ENCODE results near the gene RAD9B.
"Not testable (repeated sequence)": the region's sequence is repeated elsewhere in the genome, so short reads cannot be mapped to it uniquely, and the experiment has no call there.

Gene RAD9B

GRCh38 chr12:110501752-110502738 lies at the start of gene RAD9B, which contains the start of gene VPS29:
RAD9B (plus strand) TSS chr12:110502331; CDS start chr12:110502338, 7 bp downstream.
VPS29 (minus strand) TSS chr12:110502111; CDS start chr12:110502051, 60 bp downstream.
- peak; percentile 99 for DNase-seq

- no peak for DNase-seq
Observed at GRCh38 chr12:110453569-110454296, 48.4 kb upstream of the RAD9B start.

GRCh38 chr12:110458756-110459155 lies 43.4 kb upstream of the RAD9B start:
- DNase-seq, result no peak

DNA sequence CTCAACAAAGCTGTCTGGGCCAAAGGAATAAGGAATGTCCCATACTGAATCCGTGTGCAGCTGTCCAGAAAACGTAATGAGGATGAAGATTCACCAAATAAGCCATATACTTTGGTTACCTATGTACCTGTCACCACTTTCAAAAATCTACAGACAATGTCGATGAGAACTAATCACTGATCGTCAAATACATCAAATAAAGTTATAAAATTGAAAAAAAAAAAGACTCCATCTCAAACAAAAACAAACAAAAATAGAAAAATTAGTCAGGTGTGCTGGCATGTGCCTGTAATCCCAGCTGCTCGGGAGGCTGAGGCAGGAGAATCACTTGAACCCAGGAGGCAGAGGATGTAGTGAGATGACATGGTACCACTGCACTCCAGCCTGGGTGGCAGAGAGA lies 40.9 kb upstream of the RAD9B start:
- DNase-seq, result not testable (repeated sequence)

DNA sequence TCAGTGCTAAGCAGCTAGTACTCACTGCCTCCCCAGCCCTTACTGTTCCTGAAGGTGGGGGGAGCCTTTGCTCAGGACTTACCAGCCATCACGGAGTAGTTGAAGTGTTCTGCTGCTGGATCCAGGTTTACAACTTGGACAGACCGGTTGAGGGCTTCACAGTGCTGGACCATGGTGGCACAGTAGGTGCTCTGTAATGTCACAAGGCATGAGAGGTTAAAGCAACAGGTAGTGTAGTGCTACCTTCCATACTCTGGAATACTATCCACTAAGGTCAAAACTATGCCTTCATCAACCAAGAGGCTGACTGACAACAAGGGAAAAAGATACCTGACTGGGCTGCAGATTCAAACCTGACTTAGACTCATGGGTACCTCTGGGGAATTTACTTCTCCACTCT lies 37.1 kb upstream of the RAD9B start:
- no peak for DNase-seq

GRCh38 chr12:110465765-110466164 lies 36.4 kb upstream of the RAD9B start:
- not testable (repeated sequence) for DNase-seq

GRCh38 chr12:110466791-110467190 lies 35.3 kb upstream of the RAD9B start:
- DNase-seq, result no peak

GRCh38 chr12:110467847-110468213 lies 34.3 kb upstream of the RAD9B start:
- no peak for DNase-seq

DNA sequence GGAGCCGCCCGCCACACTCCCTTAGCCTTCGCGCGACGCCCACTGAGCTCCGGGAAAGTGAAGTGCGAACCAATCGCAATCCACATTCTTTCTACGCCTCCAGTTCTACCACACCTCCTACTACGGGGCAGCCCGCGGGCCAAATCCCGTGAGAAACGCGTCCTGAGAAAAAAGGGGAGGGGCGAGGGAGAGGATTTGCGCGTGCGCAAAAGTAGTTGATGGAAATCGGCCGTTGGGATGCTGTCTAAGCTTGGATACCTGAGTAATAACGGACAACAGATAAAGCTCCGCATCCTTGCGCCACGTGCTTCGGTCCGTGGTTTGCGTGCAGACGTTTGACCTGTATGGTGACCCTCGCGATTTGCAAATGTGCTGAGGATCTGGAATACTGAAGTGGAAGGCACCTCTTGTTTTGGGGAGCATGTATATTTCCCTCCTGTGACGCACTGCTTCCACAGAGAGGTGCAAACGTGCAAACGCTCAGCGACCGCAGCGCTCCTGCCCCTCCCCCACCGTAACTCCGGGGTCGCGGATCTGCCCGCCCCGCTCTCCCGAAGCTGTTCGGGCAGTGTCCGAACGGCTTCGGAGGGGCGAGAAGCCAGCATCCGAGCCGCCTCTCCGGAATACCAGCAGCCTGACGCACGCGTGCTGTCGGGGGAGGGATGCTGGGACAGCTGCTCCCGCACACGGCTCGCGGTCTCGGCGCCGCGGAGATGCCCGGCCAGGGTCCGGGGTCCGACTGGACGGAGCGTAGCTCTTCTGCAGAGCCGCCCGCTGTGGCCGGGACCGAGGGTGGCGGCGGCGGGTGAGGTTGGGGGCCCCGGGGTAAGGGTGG lies 33.7 kb upstream of the RAD9B start, which contains the start of the genes FAM216A and GPN3:
FAM216A (plus strand) TSS at position 632 of the 835 bp plus-strand sequence; CDS start at position 663, 31 bp downstream.
GPN3 (minus strand) TSS at position 44 of the 835 bp plus-strand sequence. CDS start 54 bp downstream, outside the sequence.
- peak; percentile 98 for DNase-seq

GRCh38 chr12:110475426-110475825 lies 26.7 kb upstream of the RAD9B start:
- DNase-seq, result no peak

DNA sequence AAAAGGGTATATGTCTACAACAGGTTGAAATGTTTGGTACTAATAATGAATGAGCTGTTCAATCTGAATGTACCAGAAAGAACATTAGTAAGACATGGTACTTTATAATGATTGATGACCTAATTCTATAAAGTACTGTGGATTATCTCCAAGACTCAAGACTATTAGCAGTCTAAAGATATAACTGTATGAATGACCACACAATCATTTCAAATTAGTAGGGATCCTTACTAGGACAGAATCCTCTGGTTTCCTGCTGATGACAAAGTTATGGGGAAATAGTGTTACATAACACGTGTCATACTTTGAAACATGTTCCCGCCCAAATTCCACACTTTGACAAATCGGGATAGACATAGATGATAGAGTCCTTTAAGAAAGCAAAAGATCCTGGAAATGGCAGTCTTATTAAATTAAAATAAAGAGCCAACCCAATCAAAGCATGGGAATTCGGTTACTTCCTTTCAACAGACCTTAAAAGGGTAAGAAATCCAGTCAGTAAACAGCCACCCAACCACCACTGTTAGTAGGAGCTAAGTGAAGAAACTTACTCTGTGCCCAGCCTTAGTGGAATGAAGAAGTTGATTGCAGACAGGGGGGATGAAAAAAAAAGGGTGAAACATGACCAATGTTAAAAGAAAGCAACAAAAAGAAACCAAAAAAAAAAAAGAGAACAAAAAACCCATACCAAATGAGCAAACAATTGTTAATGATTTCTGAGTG lies 3.0 kb upstream of the RAD9B start:
- no peak for DNase-seq

GRCh38 chr12:110501399-110501751 lies 756 bp upstream of the RAD9B start:
- peak; percentile 42 for DNase-seq

- no peak for DNase-seq
Observed at GRCh38 chr12:110503432-110503831, 1.3 kb downstream of the RAD9B start.

DNA sequence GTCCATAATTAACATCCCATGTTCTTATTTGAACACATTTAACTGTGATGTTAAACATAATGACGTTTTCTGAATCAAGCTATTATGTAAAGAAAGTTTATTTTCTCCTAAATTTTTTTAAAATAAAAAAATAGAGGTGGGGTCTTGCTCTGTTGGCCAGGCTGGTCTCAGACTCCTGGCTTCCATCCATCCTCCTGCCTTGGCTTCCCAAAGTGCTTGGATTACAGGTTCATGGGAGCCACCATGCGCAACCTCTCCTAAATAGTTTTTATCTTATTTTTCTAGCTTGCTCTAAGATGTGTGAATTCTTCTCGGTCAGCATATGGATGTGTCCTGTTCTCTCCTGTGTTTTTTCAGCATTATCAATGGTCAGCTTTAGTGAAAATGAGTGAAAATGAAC lies 3.2 kb downstream of the RAD9B start:
- DNase-seq, result no peak

DNA sequence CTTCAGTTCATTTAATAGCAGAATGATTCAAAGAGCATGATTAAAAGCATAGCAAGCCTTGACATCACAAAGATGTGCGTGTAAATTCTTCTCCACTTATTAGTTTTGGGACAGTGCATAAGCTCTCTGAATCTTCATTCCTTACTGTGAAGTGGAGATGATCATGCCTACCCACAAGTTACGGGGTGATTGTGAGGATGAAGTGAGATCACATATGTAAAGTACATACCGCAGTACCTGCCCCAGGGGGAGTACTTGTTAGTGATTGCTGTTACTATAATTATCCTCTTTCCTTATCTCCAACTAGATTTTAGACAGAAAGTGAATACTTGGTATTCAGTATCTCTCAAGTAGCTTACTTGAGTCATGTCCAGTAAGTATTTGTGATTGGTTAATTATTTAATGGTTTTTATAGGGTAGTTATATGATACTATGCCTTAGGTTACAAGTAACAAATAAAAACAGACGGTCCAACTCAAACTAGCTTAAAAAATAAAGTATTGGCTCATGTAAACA lies 6.0 kb downstream of the RAD9B start:
- DNase-seq, result no peak

DNA sequence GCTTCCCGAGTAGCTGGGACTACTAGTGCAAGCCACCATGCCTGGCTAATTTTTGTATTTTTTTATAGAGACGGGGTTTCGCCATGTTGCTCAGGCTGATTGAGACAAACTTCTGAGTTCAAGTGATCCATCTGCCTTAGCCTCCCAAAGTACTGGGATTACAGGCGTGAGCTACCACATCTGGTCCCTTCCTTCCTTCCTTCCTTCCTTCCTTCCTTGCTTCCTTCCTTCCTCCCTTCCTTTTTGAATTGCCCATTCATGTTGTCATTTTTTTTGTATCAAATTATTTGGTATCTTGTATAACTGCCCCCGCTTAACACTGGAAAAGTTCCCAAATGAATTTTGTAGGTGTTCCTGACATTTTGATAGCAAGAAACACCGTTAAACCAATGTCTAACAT lies 11.7 kb downstream of the RAD9B start:
- DNase-seq, result no peak

DNA sequence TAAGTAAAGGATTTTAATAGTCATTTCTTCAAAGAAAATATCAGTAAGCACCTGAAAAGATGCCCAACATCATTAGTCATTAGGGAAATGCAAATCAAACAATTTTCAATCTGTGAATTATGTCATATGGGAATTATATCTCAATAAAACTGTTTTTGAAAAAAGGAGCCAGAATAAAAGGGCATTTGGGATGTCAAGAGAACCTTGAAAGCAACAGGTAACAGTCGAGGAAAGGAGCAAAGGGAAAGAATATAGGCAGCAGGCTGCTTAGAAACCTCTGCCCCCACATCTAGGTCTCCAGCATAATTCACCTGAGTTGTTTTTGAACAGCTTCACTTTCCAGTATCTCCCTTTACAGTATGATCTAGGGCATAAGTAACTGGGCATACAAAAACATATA lies 12.2 kb downstream of the RAD9B start:
- no peak for DNase-seq

DNA sequence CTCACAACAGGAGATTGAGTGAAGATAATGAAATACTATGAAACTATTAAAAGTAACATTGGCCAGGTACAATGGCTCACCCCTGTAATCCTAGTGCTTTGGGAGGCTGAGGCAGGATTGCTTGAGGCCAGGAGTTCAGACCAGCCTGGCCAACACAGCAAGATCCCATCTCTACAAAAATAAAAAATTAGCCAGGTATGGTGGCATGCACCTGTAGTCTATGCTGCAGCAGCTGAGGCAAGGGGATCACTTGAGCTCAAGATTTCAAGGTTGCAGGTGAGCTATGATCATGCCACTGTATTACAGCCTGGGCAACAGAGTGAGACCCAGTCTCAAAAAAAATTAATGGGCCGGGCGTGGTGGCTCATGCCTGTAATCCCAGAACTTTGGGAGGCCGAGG lies 14.9 kb downstream of the RAD9B start:
- DNase-seq, result no peak

DNA sequence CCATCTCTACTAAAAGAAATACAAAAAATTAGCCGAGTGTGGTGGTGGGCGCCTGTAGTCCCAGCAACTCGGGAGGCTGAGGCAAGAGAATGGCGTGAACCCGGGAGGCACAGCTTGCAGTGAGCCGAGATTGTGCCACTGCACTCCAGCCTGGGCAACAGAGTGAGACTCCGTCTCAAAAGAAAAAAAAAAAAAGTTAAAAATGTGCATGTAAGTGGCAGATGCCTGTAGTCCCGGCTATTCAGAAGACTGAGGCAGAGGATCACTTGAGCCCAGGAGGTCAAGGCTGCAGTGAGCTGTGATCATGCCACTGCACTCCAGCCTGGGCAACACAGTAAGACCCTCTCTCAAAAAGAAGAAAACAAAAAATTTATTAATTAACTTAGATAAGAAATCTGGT lies 15.9 kb downstream of the RAD9B start:
- not testable (repeated sequence) for DNase-seq

- peak; percentile 59 for DNase-seq
Observed at GRCh38 chr12:110520876-110521712, 19.0 kb downstream of the RAD9B start.
